ENCODE data around the gene STAT4. TPM values are rescaled to one million over a fixed set of nuclear protein-coding genes. Genes with fewer than 3 reads are reported as not detected.

Gene STAT4
- 8.0 TPM for total RNA-seq
- long read RNA-seq, result 0 reads

DNA sequence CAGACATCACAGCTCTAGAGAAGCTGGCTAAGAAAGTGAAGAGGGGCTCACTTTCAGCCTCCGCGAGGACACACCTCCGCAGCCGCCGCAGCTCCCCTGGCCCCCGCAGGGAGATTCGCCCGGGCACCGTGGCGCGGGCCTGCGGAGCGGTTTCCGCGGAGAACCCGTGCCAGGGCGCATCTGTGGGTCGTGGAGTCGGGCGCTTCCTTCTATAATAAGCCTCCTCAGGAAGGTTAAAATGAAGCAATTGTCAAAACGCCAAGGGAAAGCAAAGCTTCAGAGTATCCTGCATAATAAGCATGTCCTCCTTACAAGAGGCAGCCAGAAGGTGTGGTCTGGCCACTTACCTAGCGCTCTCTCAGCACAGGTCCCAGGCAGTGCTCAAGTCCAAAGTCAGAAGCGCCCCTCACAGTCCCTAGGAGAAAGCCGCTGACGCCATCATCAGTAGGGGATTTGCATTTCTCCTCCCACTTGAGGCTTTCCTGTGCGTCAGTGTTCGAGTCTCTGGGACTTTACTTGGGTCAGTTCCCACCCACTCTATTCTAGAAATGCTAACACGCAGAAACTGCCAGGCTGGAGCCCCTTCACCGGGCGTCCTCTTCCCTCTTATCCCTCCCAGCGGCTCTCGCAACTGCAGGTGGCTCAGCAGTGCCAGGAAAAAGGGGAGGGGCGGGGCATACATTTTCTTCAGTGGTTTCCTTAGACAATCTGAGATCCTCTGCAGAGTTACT lies at the start of gene STAT4:
STAT4 (minus strand) TSS at position 395 of the 731 bp plus-strand sequence. CDS start 2,791 bp downstream, outside the sequence.
- H3K4me3 ChIP-seq, result peak within 1 kb of the TSS; percentile 62
- no peaks in the 10 kb centered on the region for H3K27me3 ChIP-seq
- ATAC-seq (peak; percentile 89), DNase-seq (peak; percentile 75)
- intact Hi-C loops (cut with DNase I), result no loop called here
- H3K36me3 ChIP-seq, result no peaks in the 10 kb centered on the region
- peak within 1 kb of the TSS; percentile 80 for H3K27ac ChIP-seq
- no peaks in the 10 kb centered on the region for H3K4me1 ChIP-seq
- TF ChIP-seq CTCF (IDR thresholded peaks at IDR 0.05), result no peak
- no peaks in the 10 kb centered on the region for H3K9me3 ChIP-seq

- H3K36me3 ChIP-seq, result no peaks in the 10 kb centered on the region
- H3K27ac ChIP-seq, result no peak overlapping the region
- H3K27me3 ChIP-seq, result no peaks in the 10 kb centered on the region
- H3K9me3 ChIP-seq, result no peaks in the 10 kb centered on the region
- ATAC-seq (no peak), DNase-seq (no peak)
- H3K4me1 ChIP-seq, result peaks cover 7% of the 10 kb centered on the region
- no peak overlapping the region for H3K4me3 ChIP-seq
- intact Hi-C loops (cut with DNase I), result no loop called here
- TF ChIP-seq CTCF (IDR thresholded peaks at IDR 0.05), result no peak
These were observed 49.2 kb upstream of the STAT4 start for GRCh38 chr2:191199929-191200512.

DNA sequence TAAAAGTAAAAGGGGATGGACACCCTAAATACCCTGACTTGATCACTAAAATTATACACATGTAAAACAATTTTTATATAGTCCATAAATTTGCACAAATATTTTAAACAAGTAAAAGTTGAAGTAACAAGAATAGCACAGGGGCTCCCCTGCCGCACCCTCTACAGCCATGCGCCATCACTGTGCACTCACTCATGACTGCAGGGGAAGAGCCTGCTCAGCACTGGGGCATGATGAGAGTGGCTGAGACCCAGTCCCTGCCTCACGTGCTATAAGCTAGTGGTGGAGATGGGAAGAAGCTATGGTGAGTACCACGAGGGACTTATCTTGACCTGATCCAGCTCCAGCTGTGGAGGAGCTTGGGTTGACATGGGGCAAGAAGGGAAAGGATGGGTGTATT lies 47.5 kb upstream of the STAT4 start:
- no peaks in the 10 kb centered on the region for H3K36me3 ChIP-seq
- H3K4me1 ChIP-seq, result peaks cover 7% of the 10 kb centered on the region
- no peak overlapping the region for H3K4me3 ChIP-seq
- H3K9me3 ChIP-seq, result no peaks in the 10 kb centered on the region
- no peaks in the 10 kb centered on the region for H3K27me3 ChIP-seq
- ATAC-seq, result no peak
- TF ChIP-seq CTCF (IDR thresholded peaks at IDR 0.05), result no peak
- no peak overlapping the region for H3K27ac ChIP-seq
- intact Hi-C loops (cut with DNase I), result no loop called here
- no peak for DNase-seq

GRCh38 chr2:191197096-191197495 lies 46.3 kb upstream of the STAT4 start:
- Histone ChIP-seq H3K9me3 (no peaks in the 10 kb centered on the region), H3K36me3 (no peaks in the 10 kb centered on the region), H3K4me3 (no peak overlapping the region), H3K27me3 (no peaks in the 10 kb centered on the region), H3K27ac (no peak overlapping the region), H3K4me1 (peaks cover 3% of the 10 kb centered on the region)
- no peak for TF ChIP-seq CTCF (IDR thresholded peaks at IDR 0.05)
- DNase-seq (no peak), ATAC-seq (no peak)
- intact Hi-C loops (cut with DNase I), result no loop called here

- no peak for TF ChIP-seq CTCF (IDR thresholded peaks at IDR 0.05)
- intact Hi-C loops (cut with DNase I), result no loop called here
- DNase-seq (no peak), ATAC-seq (no peak)
- Histone ChIP-seq H3K27ac (no peak overlapping the region), H3K4me1 (no peaks in the 10 kb centered on the region), H3K36me3 (no peaks in the 10 kb centered on the region), H3K27me3 (no peaks in the 10 kb centered on the region), H3K4me3 (no peak overlapping the region), H3K9me3 (no peaks in the 10 kb centered on the region)
These were observed 44.2 kb upstream of the STAT4 start for GRCh38 chr2:191195021-191195420.
